Activated gamma-delta T cell treated with Interleukin-2 at 50 U/mL for 16 hours (primary cell): ENCODE data around the gene IL5.
"Not testable (repeated sequence)": the region's sequence is repeated elsewhere in the genome, so short reads cannot be mapped to it uniquely, and the experiment has no call there.

Experiments used
- DNase-seq: peaks from one replicate; pipeline ENCODE4 v3.0.0-alpha.2; 2020

Gene IL5

GRCh38 chr5:132543472-132544201, at the start of gene IL5:
IL5 (minus strand) TSS chr5:132543522; CDS start chr5:132543478, 44 bp downstream.
- DNase-seq, result no peak

GRCh38 chr5:132592521-132592920, 49.2 kb upstream of the IL5 start:
- DNase-seq, result no peak

- no peak for DNase-seq
Observed at GRCh38 chr5:132591145-132591544, 47.8 kb upstream of the IL5 start.

- DNase-seq, result no peak
Observed at GRCh38 chr5:132589467-132589866, 46.1 kb upstream of the IL5 start.

GRCh38 chr5:132586063-132586462, 42.7 kb upstream of the IL5 start:
- no peak for DNase-seq

- DNase-seq, result not testable (repeated sequence)
Observed at GRCh38 chr5:132584560-132584959, 41.2 kb upstream of the IL5 start.

- no peak for DNase-seq
Observed at GRCh38 chr5:132576123-132576522, 32.8 kb upstream of the IL5 start.

GRCh38 chr5:132566657-132567056, 23.3 kb upstream of the IL5 start:
- DNase-seq, result no peak

- not testable (repeated sequence) for DNase-seq
Observed at GRCh38 chr5:132564555-132564954, 21.2 kb upstream of the IL5 start.

- no peak for DNase-seq
Observed at GRCh38 chr5:132561601-132562000, 18.3 kb upstream of the IL5 start.

GRCh38 chr5:132559383-132560060, 16.2 kb upstream of the IL5 start:
- DNase-seq, result no peak

GRCh38 chr5:132557478-132558172, 14.3 kb upstream of the IL5 start:
- peak; percentile 8 for DNase-seq

- DNase-seq, result peak; percentile 90
Observed at GRCh38 chr5:132556763-132557477, 13.6 kb upstream of the IL5 start, which contains the start of gene RAD50. RAD50 (plus strand) TSS chr5:132556977; CDS start chr5:132557325, 348 bp downstream.

GRCh38 chr5:132556153-132556762, 12.9 kb upstream of the IL5 start:
- no peak for DNase-seq

- no peak for DNase-seq
Observed at GRCh38 chr5:132549576-132549975, 6.3 kb upstream of the IL5 start.

- DNase-seq, result not testable (repeated sequence)
Observed at GRCh38 chr5:132548834-132549233, 5.5 kb upstream of the IL5 start.

GRCh38 chr5:132547269-132547668, 3.9 kb upstream of the IL5 start:
- DNase-seq, result no peak

- no peak for DNase-seq
Observed at GRCh38 chr5:132546108-132546507, 2.8 kb upstream of the IL5 start.

GRCh38 chr5:132540764-132541163, 2.6 kb downstream of the IL5 start:
- no peak for DNase-seq

- no peak for DNase-seq
Observed at GRCh38 chr5:132540149-132540548, 3.2 kb downstream of the IL5 start.

GRCh38 chr5:132539716-132540115, 3.6 kb downstream of the IL5 start:
- DNase-seq, result no peak

- no peak for DNase-seq
Observed at GRCh38 chr5:132530946-132531345, 12.4 kb downstream of the IL5 start.
